H9 (cell line): ENCODE measurements around the gene HSFX2. TPM values are rescaled to one million over a fixed set of nuclear protein-coding genes. Genes with fewer than 3 reads are reported as not detected.
"Not testable (repeated sequence)": the region's sequence is repeated elsewhere in the genome, so short reads cannot be mapped to it uniquely, and the experiment has no call there.

ENCODE experiments used
- DNase-seq: peaks from one replicate; pipeline ENCODE4 v3.0.0-alpha.2; 2017
- H2AFZ ChIP-seq: one replicate; pipeline ENCODE4 v1.6.1; 2013; ENCODE audit warnings: mild to moderate bottlenecking, low read length, control low read depth, moderate library complexity
- H2AK5ac ChIP-seq: 2 replicates; pipeline ENCODE4 v1.6.1; 2013; ENCODE audit warnings: low read length, control low read depth, mixed read lengths; ENCODE audit not compliant: insufficient read length
- H2BK120ac ChIP-seq: one replicate; pipeline ENCODE4 v1.6.1; 2013; ENCODE audit warnings: low read depth, mild to moderate bottlenecking, low read length, control low read depth, inconsistent platforms; ENCODE audit not compliant: poor library complexity, severe bottlenecking
- H2BK12ac ChIP-seq: 2 replicates; pipeline ENCODE4 v1.6.1; 2013; ENCODE audit warnings: low read length, control low read depth, mixed read lengths, low read depth; ENCODE audit not compliant: insufficient read length
- H2BK15ac ChIP-seq: 2 replicates; pipeline ENCODE4 v1.6.1; 2013; ENCODE audit warnings: low read depth, low read length, control low read depth
- H2BK20ac ChIP-seq: one replicate; pipeline ENCODE4 v1.6.1; 2013; ENCODE audit warnings: low read depth, mild to moderate bottlenecking, low read length, control low read depth, inconsistent platforms; ENCODE audit not compliant: poor library complexity, severe bottlenecking
- H2BK5ac ChIP-seq: 2 replicates; pipeline ENCODE4 v1.6.1; 2013; ENCODE audit warnings: low read length, control low read depth, mixed read lengths; ENCODE audit not compliant: insufficient read length
- H3K14ac ChIP-seq: 2 replicates; pipeline ENCODE4 v1.6.1; 2013; ENCODE audit warnings: low read length, control low read depth; ENCODE audit not compliant: insufficient read depth
- H3K18ac ChIP-seq: 2 replicates; pipeline ENCODE4 v1.6.1; 2013; ENCODE audit warnings: low read depth, mild to moderate bottlenecking, mixed read lengths, low read length, control low read depth; ENCODE audit not compliant: insufficient read length
- H3K23ac ChIP-seq: 2 replicates; pipeline ENCODE4 v1.6.1; 2013; ENCODE audit warnings: low read length, control low read depth, mixed read lengths, low read depth; ENCODE audit not compliant: insufficient read length
- H3K23me2 ChIP-seq: 2 replicates; pipeline ENCODE4 v1.6.1; 2013; ENCODE audit warnings: low read depth, mild to moderate bottlenecking, mixed read lengths, low read length, control low read depth; ENCODE audit not compliant: insufficient read length, poor library complexity, severe bottlenecking
- H3K27ac ChIP-seq: 2 replicates; pipeline ENCODE4 v1.5.1; 2013; ENCODE audit warnings: low read length, control low read depth, mixed read lengths, low read depth; ENCODE audit not compliant: insufficient read length
- H3K27me3 ChIP-seq: 2 replicates; pipeline ENCODE4 v1.6.1; 2013; ENCODE audit warnings: low read length, control low read depth, inconsistent platforms; ENCODE audit not compliant: insufficient read depth
- H3K4ac ChIP-seq: 2 replicates; pipeline ENCODE4 v1.6.1; 2013; ENCODE audit warnings: low read depth, mild to moderate bottlenecking, control low read depth, inconsistent platforms, low read length, moderate library complexity
- H3K4me1 ChIP-seq: 2 replicates; pipeline ENCODE4 v1.6.1; 2013; ENCODE audit warnings: low read length, control low read depth, inconsistent platforms; ENCODE audit not compliant: insufficient read depth
- H3K4me2 ChIP-seq: 2 replicates; pipeline ENCODE4 v1.6.1; 2013; ENCODE audit warnings: low read length, control low read depth, mixed read lengths; ENCODE audit not compliant: insufficient read length, insufficient read depth
- H3K56ac ChIP-seq: 2 replicates; pipeline ENCODE4 v1.6.1; 2013; ENCODE audit warnings: low read depth, mild to moderate bottlenecking, mixed read lengths, low read length, control low read depth; ENCODE audit not compliant: insufficient read length
- H3K79me1 ChIP-seq: 2 replicates; pipeline ENCODE4 v1.6.1; 2013; ENCODE audit warnings: low read depth, mild to moderate bottlenecking, moderate library complexity, low read length, control low read depth, inconsistent platforms; ENCODE audit not compliant: insufficient read depth, poor library complexity, severe bottlenecking
- H3K79me2 ChIP-seq: 2 replicates; pipeline ENCODE4 v1.6.1; 2013; ENCODE audit warnings: low read length, control low read depth, inconsistent platforms; ENCODE audit not compliant: insufficient read depth
- H3K9ac ChIP-seq: 2 replicates; pipeline ENCODE4 v1.6.1; 2013; ENCODE audit warnings: low read length, control low read depth, mixed read lengths; ENCODE audit not compliant: insufficient read length; ENCODE audit errors: extremely low read depth
- H3K9me3 ChIP-seq: one replicate; pipeline ENCODE4 v1.6.1; 2013; ENCODE audit warnings: low read depth, low read length, inconsistent platforms; ENCODE audit not compliant: control insufficient read depth
- H3T11ph ChIP-seq: one replicate; pipeline ENCODE4 v1.6.1; 2013; ENCODE audit warnings: mild to moderate bottlenecking, low read length, control low read depth, inconsistent platforms
- H4K20me1 ChIP-seq: one replicate; pipeline ENCODE4 v1.6.1; 2013; ENCODE audit not compliant: control insufficient read depth, insufficient read length, insufficient read depth
- H4K5ac ChIP-seq: 2 replicates; pipeline ENCODE4 v1.6.1; 2013; ENCODE audit warnings: low read depth, mild to moderate bottlenecking, mixed read lengths, low read length, control low read depth; ENCODE audit not compliant: insufficient read length
- H4K8ac ChIP-seq: replicated peaks from 2 replicates; pipeline ENCODE4 v1.6.1; 2013; ENCODE audit warnings: low read length, control low read depth, mixed read lengths, low read depth; ENCODE audit not compliant: insufficient read length
- H4K91ac ChIP-seq: 2 replicates; pipeline ENCODE4 v1.6.1; 2013; ENCODE audit warnings: low read depth, mild to moderate bottlenecking, moderate library complexity, mixed read lengths, low read length, control low read depth; ENCODE audit not compliant: insufficient read length
- H3K27ac Mint-ChIP-seq, 3 experiments: 2 replicates in 2 of 3; 3 replicates in 1 of 3; pipeline ENCODE4 v1.8.0; 2020 to 2021; ENCODE audit warnings: mixed read lengths in 3 of 3, mild to moderate bottlenecking in 1 of 3, moderate library complexity in 1 of 3
- H3K27me3 Mint-ChIP-seq: 2 replicates; pipeline ENCODE4 v1.8.0; 2021; ENCODE audit warnings: low read depth, mild to moderate bottlenecking, moderate library complexity, mixed read lengths
- H3K36me3 Mint-ChIP-seq, 3 experiments: 2 replicates in 2 of 3; 3 replicates in 1 of 3; pipeline ENCODE4 v1.8.0; 2020 to 2021; ENCODE audit warnings: low read depth in 3 of 3, mixed read lengths in 3 of 3; ENCODE audit not compliant: insufficient read depth in 1 of 3
- H3K4me1 Mint-ChIP-seq, 2 experiments: 2 replicates each; pipeline ENCODE4 v1.8.0; 2020; ENCODE audit warnings: mixed read lengths in 2 of 2
- H3K4me3 Mint-ChIP-seq, 2 experiments: 2 replicates in 1 of 2; 3 replicates in 1 of 2; pipeline ENCODE4 v1.8.0; 2020 to 2021; ENCODE audit warnings: mild to moderate bottlenecking in 2 of 2, mixed read lengths in 2 of 2, moderate library complexity in 1 of 2
- H3K9me3 Mint-ChIP-seq, 2 experiments: 2 replicates in 1 of 2; 3 replicates in 1 of 2; pipeline ENCODE4 v1.8.0; 2020; ENCODE audit warnings: mild to moderate bottlenecking in 2 of 2, mixed read lengths in 2 of 2, moderate library complexity in 1 of 2
- WGBS: extraction: QIAGEN DNeasy Blood & Tissue Kit; methylation state at CpG from one replicate; pipeline ENCODE4 v1.1.7; 2013; ENCODE audit warnings: missing lambda C conversion rate, low lambda C conversion rate, mixed read lengths; ENCODE audit not compliant: insufficient read length; ENCODE audit errors: extremely low coverage; 5-methylcytosine and 5-hydroxymethylcytosine counted together
- long read RNA-seq: library from polyadenylated mRNA; unstranded; transcript quantifications from one replicate; pipeline ENCODE4 v2.0.0, GENCODE V29; 2020
- total RNA-seq: library from RNA; stranded (reverse); gene quantifications from 2 replicates; pipeline ENCODE4 v1.2.1, GENCODE V29; 2021

Gene HSFX2
- total RNA-seq, result not detected in 2 replicates
- long read RNA-seq, result 0 reads

GRCh38 chrX:149595214-149595613, at the start of gene HSFX2:
Gene HSFX2, minus strand, starts transcription at chrX:149595314. Its CDS starts 614 bp downstream, at chrX:149594700.
- H4K91ac ChIP-seq, H2BK12ac ChIP-seq, H3K56ac ChIP-seq, H2BK15ac ChIP-seq, H3K23ac ChIP-seq, H3K79me1 ChIP-seq, H3K4me1 ChIP-seq, H3K9me3 ChIP-seq, H3T11ph ChIP-seq, DNase-seq, H4K8ac ChIP-seq, H3K23me2 ChIP-seq, H2AFZ ChIP-seq, H2BK120ac ChIP-seq, H2BK20ac ChIP-seq, H3K79me2 ChIP-seq, H3K4me2 ChIP-seq, H3K9ac ChIP-seq, H2BK5ac ChIP-seq, H3K4ac ChIP-seq, H3K27ac ChIP-seq, H4K20me1 ChIP-seq, H3K27ac Mint-ChIP-seq, H4K5ac ChIP-seq, H3K36me3 Mint-ChIP-seq, H3K4me3 Mint-ChIP-seq, H2AK5ac ChIP-seq, H3K27me3 ChIP-seq, H3K9me3 Mint-ChIP-seq, H3K14ac ChIP-seq, H3K4me1 Mint-ChIP-seq, H3K18ac ChIP-seq, H3K27me3 Mint-ChIP-seq: not testable (repeated sequence)
- WGBS, result no CpG with 5 or more reads among the region's 17 CpGs
